HepG2 (cell line): Measurements from ENCODE around the gene LTA4H. TPM values are rescaled to one million over a fixed set of nuclear protein-coding genes. Genes with fewer than 3 reads are reported as not detected.

ENCODE experiments used
- ATAC-seq: fragments of 200-7000 bp; cut with Tn5 transposase; 3 replicates; pipeline ENCODE4 v1.9.1; 2020; ENCODE audit warnings: mild to moderate bottlenecking, moderate library complexity
- BruUV-seq: library from RNA; stranded (reverse); fragments of 400-500 nt; replicated peaks from 2 replicates; lab custom pipeline; 2021; lab: Mats Ljungman, UMichigan
- CTCF ChIA-PET: fragments of 300-600 bp; formaldehyde crosslinking; extraction: SDS; loops from one replicate; lab custom pipeline; 2021; ENCODE audit warnings: low total read pairs, inconsistent platforms, low intra/inter-chr PET ratio; lab: Yijun Ruan, JAX
- POLR2A ChIA-PET: fragments of 350-600 bp; sonication (Branson Sonifier 250); formaldehyde crosslinking; loops from one replicate; lab custom pipeline; 2020; ENCODE audit warnings: antibody characterized with exemption, inconsistent platforms; lab: Yijun Ruan, JAX
- DNase-seq: peaks from one replicate; pipeline ENCODE4 v3.0.0-alpha.2; 2015; ENCODE audit warnings: low spot score
- FAIRE-seq: peaks from 3 replicates; lab custom pipeline; 2011; peaks lifted over from hg19 to GRCh38; lab: Jason Lieb, UNC
- H2AFZ ChIP-seq: one replicate; pipeline ENCODE4 v1.6.1; 2011; ENCODE audit warnings: low read length, inconsistent platforms
- H3K27ac ChIP-seq: fragments of 300-600 bp; 3 replicates; pipeline ENCODE4 v1.8.0; 2011; ENCODE audit warnings: mixed run types, mild to moderate bottlenecking, mixed read lengths, low read length, inconsistent platforms; ENCODE audit not compliant: insufficient read depth; ENCODE audit errors: extremely low read length
- H3K27me3 ChIP-seq, 2 experiments: fragments of 200-600 bp in 1 of 2; 2 replicates in 1 of 2; 3 replicates in 1 of 2; pipeline versions ENCODE4 v1.6.0 to v1.8.0; 2011; ENCODE audit warnings: low read length in 2 of 2, mild to moderate bottlenecking in 2 of 2, moderate library complexity in 2 of 2, inconsistent platforms in 1 of 2; ENCODE audit not compliant: insufficient read depth in 2 of 2, control insufficient read depth in 1 of 2
- H3K36me3 ChIP-seq, 2 experiments: fragments of 200-600 bp in 1 of 2; replicated peaks in 1 of 2; 2 replicates in 1 of 2; 3 replicates in 1 of 2; pipeline versions ENCODE4 v1.5.1 to v1.8.0; 2011; ENCODE audit warnings: low read length in 2 of 2, inconsistent platforms in 1 of 2; ENCODE audit not compliant: insufficient read depth in 2 of 2, control insufficient read depth in 1 of 2
- H3K4me1 ChIP-seq: 2 replicates; pipeline ENCODE4 v1.5.1; 2012; ENCODE audit warnings: low read length, inconsistent platforms; ENCODE audit not compliant: insufficient read depth
- H3K4me2 ChIP-seq: 2 replicates; pipeline ENCODE4 v1.6.0; 2011; ENCODE audit warnings: low read depth, low read length, inconsistent platforms
- H3K4me3 ChIP-seq, 3 experiments: fragments of 200-600 bp in 1 of 3; sonication (generic), shearing (Covaris generic) in 1 of 3; replicated peaks in 1 of 3; 2 replicates each; pipeline ENCODE4 v1.5.1; 2011 to 2016; ENCODE audit warnings: low read length in 3 of 3, inconsistent platforms in 2 of 3, low read depth in 2 of 3, mild to moderate bottlenecking in 2 of 3, control low read depth in 1 of 3, mixed read lengths in 1 of 3; ENCODE audit not compliant: insufficient read depth in 1 of 3
- H3K79me2 ChIP-seq: one replicate; pipeline ENCODE4 v1.6.1; 2011; ENCODE audit warnings: low read length, inconsistent platforms; ENCODE audit not compliant: insufficient read depth
- H3K9ac ChIP-seq: 2 replicates; pipeline ENCODE4 v1.6.0; 2011; ENCODE audit warnings: mild to moderate bottlenecking, low read depth, low read length, inconsistent platforms; ENCODE audit not compliant: insufficient read depth
- H3K9me3 ChIP-seq: 2 replicates; pipeline ENCODE4 v1.5.1; 2012; ENCODE audit warnings: mild to moderate bottlenecking, low read length
- H4K20me1 ChIP-seq: 2 replicates; pipeline ENCODE4 v1.6.0; 2011; ENCODE audit warnings: inconsistent platforms, mild to moderate bottlenecking, low read length, moderate library complexity; ENCODE audit not compliant: insufficient read depth
- ATF7 ChIP-seq, 2 experiments: fragments of 450-650 bp in 1 of 2; sonication (generic) in 1 of 2; formaldehyde crosslinking in 1 of 2; IDR thresholded peaks; 2 replicates each; pipeline versions ENCODE4 v1.4.0 to v1.6.1; 2016 to 2020; ENCODE audit warnings: antibody characterized with exemption in 1 of 2, mild to moderate bottlenecking in 1 of 2, missing genetic modification reagents in 1 of 2
- FOXA1 ChIP-seq, 2 experiments: fragments of 450-650 bp in 1 of 2; sonication (generic) in 1 of 2; formaldehyde crosslinking in 1 of 2; IDR thresholded peaks; 2 replicates each; pipeline versions ENCODE4 v1.4.0 to v1.6.1; 2016 to 2020; ENCODE audit warnings: missing genetic modification reagents in 1 of 2
- GMEB1 ChIP-seq: sonication (generic); formaldehyde crosslinking; IDR thresholded peaks from 2 replicates; pipeline ENCODE4 v1.5.1; 2020; ENCODE audit warnings: missing genetic modification reagents, mild to moderate bottlenecking, borderline replicate concordance
- GTF2F1 ChIP-seq: fragments of 150-350 bp; IDR thresholded peaks from 2 replicates; pipeline ENCODE4 v1.6.1; 2014; ENCODE audit warnings: low read length
- SAP130 ChIP-seq: IDR thresholded peaks from 2 replicates; pipeline ENCODE4 v1.6.1; 2016; ENCODE audit warnings: low read depth
- SP5 ChIP-seq: IDR thresholded peaks from 2 replicates; pipeline ENCODE4 v1.6.1; 2016; ENCODE audit warnings: low read depth, borderline replicate concordance
- ZBTB7B ChIP-seq: sonication (generic); formaldehyde crosslinking; IDR thresholded peaks from 2 replicates; pipeline ENCODE4 v1.4.0; 2020; ENCODE audit warnings: missing genetic modification reagents
- ZC3H13 ChIP-seq: sonication (generic); formaldehyde crosslinking; IDR thresholded peaks from 2 replicates; pipeline ENCODE4 v1.8.1; 2023; ENCODE audit warnings: mild to moderate bottlenecking, missing genetic modification reagents, moderate library complexity
- ZNF142 ChIP-seq: sonication (generic); formaldehyde crosslinking; IDR thresholded peaks from 2 replicates; pipeline ENCODE4 v1.4.0; 2020; ENCODE audit warnings: missing genetic modification reagents
- ZNF33A ChIP-seq: sonication (generic); formaldehyde crosslinking; IDR thresholded peaks from 2 replicates; pipeline ENCODE4 v1.5.1; 2020; ENCODE audit warnings: missing genetic modification reagents, mild to moderate bottlenecking, moderate library complexity, borderline replicate concordance
- ZNF674 ChIP-seq: sonication (generic); formaldehyde crosslinking; IDR thresholded peaks from 2 replicates; pipeline ENCODE4 v1.5.0; 2020; ENCODE audit warnings: low read depth, mild to moderate bottlenecking, missing genetic modification reagents
- WGBS: methylation state at CpG from one replicate; pipeline ENCODE4 v1.1.6; 2017; ENCODE audit warnings: low lambda C conversion rate; 5-methylcytosine and 5-hydroxymethylcytosine counted together
- in situ Hi-C: cut with HindIII; loops from 2 replicates; pipeline ENCODE4 v1.10.0; 2017; ENCODE audit warnings: low pct_unique_long_range_greater_than_20kb; ENCODE audit not compliant: extremely low pct_ligation_motif_present
- intact Hi-C: fragments of 100-400 bp; cut with micrococcal nuclease; formaldehyde crosslinking; loops from one replicate; pipeline ENCODE4 v1.10.0; 2022; ENCODE audit not compliant: unreplicated experiment
- polyA plus RNA-seq, 8 experiments: library from polyadenylated mRNA; depleted of rRNA in 3 of 8; stranded (reverse) in 7 of 8; unstranded in 1 of 8; fragments of >200 nt; fragmentation: Illumina TruSeq in 4 of 8; extraction: Trizol in 4 of 8; gene quantifications; 2 replicates each; pipeline versions ENCODE4 v1.2.1 to v1.2.3, GENCODE V29; 2011 to 2016; ENCODE audit warnings: low read depth in 4 of 8, missing spikeins in 1 of 8, mixed read lengths in 1 of 8; ENCODE audit not compliant: insufficient read depth in 1 of 8
- total RNA-seq, 5 experiments: library from RNA; depleted of rRNA; stranded (reverse); fragments of >200 nt; fragmentation: Illumina TruSeq; extraction: Trizol; gene quantifications; 2 replicates each; pipeline ENCODE4 v1.2.3, GENCODE V29; 2016; ENCODE audit warnings: low read depth in 1 of 5

The LTA4H gene
- total and polyA plus RNA-seq, 2 of the 13 experiments (the other 11 are each of a cell fraction or from before 2014, with no cell fraction given), result 87.5 to 90.4 TPM

GRCh38 chr12:96050139-96050538 lies 14.8 kb upstream of the LTA4H start:
- POLR2A ChIA-PET, result no interaction called here
- H3K4me2 ChIP-seq, result no peak overlapping the region
- H4K20me1 ChIP-seq, result no peaks in the 10 kb centered on the region
- no peak overlapping the region for H3K27ac ChIP-seq
- no peaks in the 10 kb centered on the region for H3K36me3 ChIP-seq
- no peak for ATAC-seq
- 0% methylated on average over 2 of the region's 2 CpGs for WGBS
- BruUV-seq, result no TSS peak
- H3K27me3 ChIP-seq, result peaks cover 2 to 8% of the 10 kb centered on the region in 2 experiments; a peak in 2 of 5 replicates
- no peak overlapping the region for H3K9ac ChIP-seq
- peaks cover 34% of the 10 kb centered on the region for H3K4me1 ChIP-seq
- H3K9me3 ChIP-seq, result no peaks in the 10 kb centered on the region
- TF ChIP-seq FOXA1 (IDR thresholded peaks at IDR 0.05), result no peak
- no peak for TF ChIP-seq FOXA1 (CRISPR knock-in tag; IDR thresholded peaks at IDR 0.05)
- no peak for TF ChIP-seq ZNF674 (CRISPR knock-in tag)
- no peak for TF ChIP-seq ZC3H13 (CRISPR knock-in tag)
- no peak for TF ChIP-seq GTF2F1
- TF ChIP-seq ZNF33A (CRISPR knock-in tag), result no peak
- TF ChIP-seq, all 625 proteins: peak for 0
- H3K4me3 ChIP-seq, result no peak overlapping the region
- H3K79me2 ChIP-seq, result no peaks in the 10 kb centered on the region
- in situ Hi-C loops, result no loop called here
- intact Hi-C loops, result no loop called here
- no peak for DNase-seq
- CTCF ChIA-PET, result no interaction called here
- no peak for FAIRE-seq
- H2AFZ ChIP-seq, result no peak overlapping the region

GRCh38 chr12:96049101-96049500 lies 13.7 kb upstream of the LTA4H start:
- CTCF ChIA-PET, result no interaction called here
- FAIRE-seq, result no peak
- TF ChIP-seq GMEB1 (CRISPR knock-in tag) (no peak), SP5 (no peak), ZNF142 (CRISPR knock-in tag) (no peak), SAP130 (CRISPR knock-in tag) (no peak), ZBTB7B (CRISPR knock-in tag) (no peak), ATF7 (IDR thresholded peaks at IDR 0.05) (no peak), ATF7 (CRISPR knock-in tag; IDR thresholded peaks at IDR 0.05) (no peak)

More at GRCh38 chr12:96049101-96049500, 13.7 kb upstream of the LTA4H start:
- H3K4me2 ChIP-seq, result no peak overlapping the region
- POLR2A ChIA-PET, result interaction anchor here (1.1 kb wide), 1 partner anchor 14 kb away, joined by 3 read pairs; the partner anchor contains the start of gene LTA4H
- no peak for DNase-seq
- in situ Hi-C loops (no loop called here), intact Hi-C loops (no loop called here)
- no peak overlapping the region for H3K27ac ChIP-seq
- H3K9me3 ChIP-seq, result no peaks in the 10 kb centered on the region
- H2AFZ ChIP-seq, result no peak overlapping the region
- H4K20me1 ChIP-seq, result no peaks in the 10 kb centered on the region
- no peaks in the 10 kb centered on the region for H3K79me2 ChIP-seq
- peaks cover 34% of the 10 kb centered on the region for H3K4me1 ChIP-seq
- H3K27me3 ChIP-seq, result peaks cover 2 to 5% of the 10 kb centered on the region in 2 experiments; a peak in 2 of 5 replicates
- H3K9ac ChIP-seq, result no peak overlapping the region
- ATAC-seq, result no peak
- no TSS peak for BruUV-seq
- WGBS, result 36% methylated on average over 6 of the region's 6 CpGs
- no peak overlapping the region for H3K4me3 ChIP-seq
- no peaks in the 10 kb centered on the region for H3K36me3 ChIP-seq
